WERI-Rb-1 (cell line): Measurements from ENCODE around the gene PGF.

Experiments
- DNase-seq: peaks from one replicate; pipeline ENCODE4 v3.0.0-alpha.2; 2020
- H3K27ac ChIP-seq: fragments of 250-450 bp; sonication (Bioruptor Pico); 2 replicates; pipeline ENCODE4 v1.5.1; 2020; ENCODE audit warnings: mild to moderate bottlenecking, moderate library complexity
- H3K27me3 ChIP-seq: fragments of 250-450 bp; sonication (Bioruptor Pico); 2 replicates; pipeline ENCODE4 v1.5.1; 2021; ENCODE audit warnings: mild to moderate bottlenecking, low read depth, moderate library complexity; ENCODE audit not compliant: insufficient read depth, severe bottlenecking
- H3K36me3 ChIP-seq: fragments of 250-450 bp; sonication (Bioruptor Pico); 2 replicates; pipeline ENCODE4 v1.5.1; 2020; ENCODE audit warnings: mild to moderate bottlenecking, moderate library complexity
- H3K4me3 ChIP-seq: 2 replicates; pipeline ENCODE4 v1.5.1; 2011; ENCODE audit warnings: low read depth, mild to moderate bottlenecking, control low read depth, low read length
- H3K9me3 ChIP-seq: fragments of 250-450 bp; sonication (Bioruptor Pico); 2 replicates; pipeline ENCODE4 v1.5.1; 2021; ENCODE audit warnings: mild to moderate bottlenecking, moderate library complexity; ENCODE audit not compliant: severe bottlenecking
- CTCF ChIP-seq: IDR thresholded peaks from 2 replicates; pipeline ENCODE4 v1.5.1; 2011; ENCODE audit warnings: low read depth, mild to moderate bottlenecking, control low read depth, inconsistent platforms, low read length

PGF gene

GRCh38 chr14:74905595-74906142 is 49.7 kb downstream of the PGF start:
- peak; percentile 82 for DNase-seq
- Histone ChIP-seq H3K27me3 (no peaks in the 10 kb centered on the region), H3K9me3 (no peaks in the 10 kb centered on the region), H3K36me3 (peaks cover 21% of the 10 kb centered on the region), H3K4me3 (no peak overlapping the region), H3K27ac (peak overlapping the region; percentile 40)
- peak; percentile 94 for TF ChIP-seq CTCF

GRCh38 chr14:74904635-74905503 is 50.5 kb downstream of the PGF start:
- Histone ChIP-seq H3K36me3 (peaks cover 29% of the 10 kb centered on the region), H3K27ac (no peak overlapping the region; the same call in 1 of the 2 replicates), H3K4me3 (no peak overlapping the region), H3K9me3 (no peaks in the 10 kb centered on the region), H3K27me3 (no peaks in the 10 kb centered on the region)
- DNase-seq, result no peak
- no peak for TF ChIP-seq CTCF

GRCh38 chr14:74902941-74903705 is 52.3 kb downstream of the PGF start:
- H3K4me3 ChIP-seq, result no peak overlapping the region
- H3K9me3 ChIP-seq, result no peaks in the 10 kb centered on the region
- no peak for TF ChIP-seq CTCF
- no peaks in the 10 kb centered on the region for H3K27me3 ChIP-seq
- peaks cover 46% of the 10 kb centered on the region for H3K36me3 ChIP-seq
- H3K27ac ChIP-seq, result no peak overlapping the region
- DNase-seq, result no peak

- DNase-seq, result no peak
- Histone ChIP-seq H3K4me3 (no peak overlapping the region), H3K9me3 (no peaks in the 10 kb centered on the region), H3K36me3 (peaks cover 86% of the 10 kb centered on the region), H3K27me3 (no peaks in the 10 kb centered on the region), H3K27ac (no peak overlapping the region)
- no peak for TF ChIP-seq CTCF
These were observed 56.7 kb downstream of the PGF start for GRCh38 chr14:74898694-74899093.

GRCh38 chr14:74898083-74898482 is 57.3 kb downstream of the PGF start:
- no peak overlapping the region for H3K27ac ChIP-seq
- no peak overlapping the region for H3K4me3 ChIP-seq
- DNase-seq, result no peak
- no peaks in the 10 kb centered on the region for H3K9me3 ChIP-seq
- TF ChIP-seq CTCF, result no peak
- H3K36me3 ChIP-seq, result peaks cover 92% of the 10 kb centered on the region
- H3K27me3 ChIP-seq, result no peaks in the 10 kb centered on the region
